ENCODE data around the gene NTSR1. TPM values are rescaled to one million over a fixed set of nuclear protein-coding genes. Genes with fewer than 3 reads are reported as not detected.

NTSR1 gene
- total RNA-seq, 4 donors from 2014 or later = 0.06 to 0.09 TPM; not detected in 2

- intact Hi-C loops (cut with DNase I) = loop anchor here (10.0 kb wide), 1 partner anchor 288 kb away; no protein-coding TSS in a partner anchor
- Histone ChIP-seq H3K27ac (no peak overlapping the region), H3K4me1 (no peaks in the 10 kb centered on the region), H3K4me3 (no peak overlapping the region), H3K9me3 (no peaks in the 10 kb centered on the region), H3K36me3 (no peaks in the 10 kb centered on the region), H3K27me3 (peaks cover 0 to 77% (median 2%) of the 10 kb centered on the region in 4 donors)
- TF ChIP-seq, protein P1, sequence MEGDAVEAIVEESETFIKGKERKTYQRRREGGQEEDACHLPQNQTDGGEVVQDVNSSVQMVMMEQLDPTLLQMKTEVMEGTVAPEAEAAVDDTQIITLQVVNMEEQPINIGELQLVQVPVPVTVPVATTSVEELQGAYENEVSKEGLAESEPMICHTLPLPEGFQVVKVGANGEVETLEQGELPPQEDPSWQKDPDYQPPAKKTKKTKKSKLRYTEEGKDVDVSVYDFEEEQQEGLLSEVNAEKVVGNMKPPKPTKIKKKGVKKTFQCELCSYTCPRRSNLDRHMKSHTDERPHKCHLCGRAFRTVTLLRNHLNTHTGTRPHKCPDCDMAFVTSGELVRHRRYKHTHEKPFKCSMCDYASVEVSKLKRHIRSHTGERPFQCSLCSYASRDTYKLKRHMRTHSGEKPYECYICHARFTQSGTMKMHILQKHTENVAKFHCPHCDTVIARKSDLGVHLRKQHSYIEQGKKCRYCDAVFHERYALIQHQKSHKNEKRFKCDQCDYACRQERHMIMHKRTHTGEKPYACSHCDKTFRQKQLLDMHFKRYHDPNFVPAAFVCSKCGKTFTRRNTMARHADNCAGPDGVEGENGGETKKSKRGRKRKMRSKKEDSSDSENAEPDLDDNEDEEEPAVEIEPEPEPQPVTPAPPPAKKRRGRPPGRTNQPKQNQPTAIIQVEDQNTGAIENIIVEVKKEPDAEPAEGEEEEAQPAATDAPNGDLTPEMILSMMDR (IDR thresholded peaks at IDR 0.05) = no peak
- TF ChIP-seq POLR2A (IDR thresholded peaks at IDR 0.05) = no peak
- WGBS, 2 donors = 76 to 81% methylated on average over 13 to 14 of the region's 18 CpGs
- no peak for DNase-seq
Observed at GRCh38 chr20:62782149-62782892, 73.7 kb downstream of the NTSR1 start.

GRCh38 chr20:62782893-62783278 lies 74.2 kb downstream of the NTSR1 start:
- no peaks in the 10 kb centered on the region for H3K36me3 ChIP-seq
- H3K4me1 ChIP-seq = no peaks in the 10 kb centered on the region
- H3K4me3 ChIP-seq = no peak overlapping the region
- WGBS, 2 donors = 56 to 62% methylated on average over 9 of the region's 9 CpGs
- no peaks in the 10 kb centered on the region for H3K9me3 ChIP-seq
- intact Hi-C loops (cut with DNase I) = loop anchor here (10.0 kb wide), 1 partner anchor 288 kb away; no protein-coding TSS in a partner anchor
- no peak for DNase-seq
- H3K27me3 ChIP-seq = peaks cover 0 to 71% (median 2%) of the 10 kb centered on the region in 4 donors
- TF ChIP-seq, protein P1 (IDR thresholded peaks at IDR 0.05) = no peak
- no peak for TF ChIP-seq POLR2A (IDR thresholded peaks at IDR 0.05)
- no peak overlapping the region for H3K27ac ChIP-seq

DNA sequence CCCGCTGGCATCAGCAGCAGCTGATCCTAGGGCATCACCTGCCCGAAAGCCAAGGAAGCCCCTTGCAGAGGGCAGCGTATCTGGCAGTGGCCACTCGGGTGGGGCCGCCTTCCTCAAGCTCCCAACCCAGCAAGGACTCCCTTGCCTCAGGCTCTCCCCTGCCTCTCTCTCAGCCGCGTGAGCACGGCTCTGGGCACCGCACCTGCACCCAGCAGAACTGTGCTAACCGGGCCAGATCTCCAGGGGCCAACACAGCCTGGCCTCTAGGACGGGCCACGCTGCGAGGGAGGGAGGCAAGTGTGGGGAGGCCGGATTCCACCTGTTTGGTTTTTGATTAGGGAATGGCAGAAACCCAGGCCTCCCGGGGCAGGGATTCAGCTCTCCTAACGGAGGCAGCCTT lies 75.9 kb downstream of the NTSR1 start:
- intact Hi-C loops (cut with DNase I) = loop anchor here (10.0 kb wide), 1 partner anchor 290 kb away; no protein-coding TSS in a partner anchor
- Histone ChIP-seq H3K9me3 (no peaks in the 10 kb centered on the region), H3K4me1 (no peaks in the 10 kb centered on the region), H3K36me3 (no peaks in the 10 kb centered on the region), H3K27ac (no peak overlapping the region), H3K27me3 (peaks cover 0 to 55% (median 2%) of the 10 kb centered on the region in 4 donors), H3K4me3 (no peak overlapping the region)
- 68% methylated on average over 4 of the region's 16 CpGs; no CpG with 5 or more reads in 1 of the 2 donors for WGBS, 2 donors
- no peak for TF ChIP-seq POLR2A (IDR thresholded peaks at IDR 0.05)
- TF ChIP-seq, protein P1 (IDR thresholded peaks at IDR 0.05) = no peak
- no peak for DNase-seq

DNA sequence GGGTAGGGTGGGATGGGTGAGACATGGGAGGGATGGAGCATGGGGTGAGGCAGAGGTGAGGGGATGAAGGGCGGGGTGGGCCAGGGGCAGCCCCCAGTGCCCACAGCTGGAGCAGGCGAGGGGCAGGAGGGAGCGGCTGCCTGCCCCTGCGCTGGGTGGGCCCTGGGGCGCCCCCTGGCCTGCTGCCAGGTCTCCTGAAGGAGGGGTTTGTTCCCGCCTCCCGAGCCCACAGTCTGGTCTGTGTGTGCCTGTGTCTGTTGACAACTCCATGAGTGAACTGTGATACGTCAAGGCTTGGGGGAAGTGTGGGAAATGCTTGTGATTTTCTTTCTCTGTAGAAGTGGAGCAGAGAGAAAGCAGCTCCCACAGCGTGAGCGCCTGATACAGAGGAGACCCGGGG lies 76.8 kb downstream of the NTSR1 start:
- 35 to 50% methylated on average over 3 to 11 of the region's 11 CpGs for WGBS, 2 donors
- no peak for DNase-seq
- TF ChIP-seq, protein P1 (IDR thresholded peaks at IDR 0.05) = no peak
- no peak for TF ChIP-seq POLR2A (IDR thresholded peaks at IDR 0.05)
- intact Hi-C loops (cut with DNase I) = loop anchor here (5.0 to 10.0 kb wide), 2 partner anchors 108 to 291 kb away; no protein-coding TSS in a partner anchor
- no peaks in the 10 kb centered on the region for H3K4me1 ChIP-seq
- H3K36me3 ChIP-seq = no peaks in the 10 kb centered on the region
- no peak overlapping the region for H3K27ac ChIP-seq
- peaks cover 0 to 46% (median under 1%) of the 10 kb centered on the region in 4 donors for H3K27me3 ChIP-seq
- no peak overlapping the region for H3K4me3 ChIP-seq
- H3K9me3 ChIP-seq = no peaks in the 10 kb centered on the region

- Histone ChIP-seq H3K27me3 (peaks cover 0 to 40% (median 0%) of the 10 kb centered on the region in 4 donors), H3K4me3 (no peak overlapping the region), H3K36me3 (no peaks in the 10 kb centered on the region), H3K9me3 (no peaks in the 10 kb centered on the region), H3K4me1 (peaks cover 0 to 1% (median under 1%) of the 10 kb centered on the region in 3 donors), H3K27ac (no peak overlapping the region)
- WGBS, 2 donors = 59 to 93% methylated on average over 3 to 6 of the region's 13 CpGs
- TF ChIP-seq, protein P1 (IDR thresholded peaks at IDR 0.05) = no peak
- TF ChIP-seq POLR2A (IDR thresholded peaks at IDR 0.05) = no peak
- DNase-seq = no peak
- intact Hi-C loops (cut with DNase I) = loop anchor here (5.0 to 10.0 kb wide), 2 partner anchors 109 to 291 kb away; no protein-coding TSS in a partner anchor
Observed at GRCh38 chr20:62786157-62786556, 77.5 kb downstream of the NTSR1 start.
